ENCODE results near the gene ADAD2.

Gene ADAD2

GRCh38 chr16:84190731-84191388 lies at the start of gene ADAD2:
ADAD2 (plus strand) TSS chr16:84191157; CDS start chr16:84191231, 74 bp downstream.
- no peak for DNase-seq (ENCODE audit: low spot score)

GRCh38 chr16:84143081-84143480 lies 47.9 kb upstream of the ADAD2 start:
- no peak for DNase-seq (ENCODE audit: low spot score)

- DNase-seq (ENCODE audit: low spot score), result no peak
Observed at GRCh38 chr16:84143784-84144199, 47.2 kb upstream of the ADAD2 start.

DNA sequence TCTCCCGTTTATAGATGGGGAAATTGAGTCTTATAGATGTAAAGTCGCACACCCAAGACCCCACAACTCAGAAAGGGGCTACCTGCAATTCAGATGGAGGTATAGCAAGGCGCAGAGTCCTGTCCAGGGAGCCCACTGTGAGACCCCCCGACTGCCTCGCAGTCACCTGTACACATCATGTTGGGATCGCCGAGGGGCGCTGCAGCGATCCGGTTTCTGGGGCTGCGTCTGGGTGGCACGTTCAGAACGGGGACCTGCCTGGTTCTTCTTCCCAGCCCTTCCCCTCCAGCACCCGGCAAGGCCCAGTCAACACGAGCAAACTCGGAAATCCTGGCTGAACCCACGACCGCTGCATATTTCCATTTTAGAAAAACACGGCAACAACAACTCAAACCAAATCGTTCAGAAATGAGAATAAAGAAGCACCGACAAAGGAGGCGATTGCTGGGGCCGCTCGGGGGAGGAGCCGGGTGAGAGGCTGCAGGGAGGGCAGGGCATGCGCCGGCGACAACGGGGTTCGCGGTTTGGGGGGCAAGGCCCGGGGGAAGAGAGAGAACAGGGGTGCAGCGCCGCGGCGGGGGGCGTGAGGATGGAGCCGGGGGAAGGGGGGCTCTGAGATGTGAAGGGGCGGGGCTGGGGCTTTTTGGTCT lies 46.6 kb upstream of the ADAD2 start:
- peak; percentile 40 for DNase-seq (ENCODE audit: low spot score)

DNA sequence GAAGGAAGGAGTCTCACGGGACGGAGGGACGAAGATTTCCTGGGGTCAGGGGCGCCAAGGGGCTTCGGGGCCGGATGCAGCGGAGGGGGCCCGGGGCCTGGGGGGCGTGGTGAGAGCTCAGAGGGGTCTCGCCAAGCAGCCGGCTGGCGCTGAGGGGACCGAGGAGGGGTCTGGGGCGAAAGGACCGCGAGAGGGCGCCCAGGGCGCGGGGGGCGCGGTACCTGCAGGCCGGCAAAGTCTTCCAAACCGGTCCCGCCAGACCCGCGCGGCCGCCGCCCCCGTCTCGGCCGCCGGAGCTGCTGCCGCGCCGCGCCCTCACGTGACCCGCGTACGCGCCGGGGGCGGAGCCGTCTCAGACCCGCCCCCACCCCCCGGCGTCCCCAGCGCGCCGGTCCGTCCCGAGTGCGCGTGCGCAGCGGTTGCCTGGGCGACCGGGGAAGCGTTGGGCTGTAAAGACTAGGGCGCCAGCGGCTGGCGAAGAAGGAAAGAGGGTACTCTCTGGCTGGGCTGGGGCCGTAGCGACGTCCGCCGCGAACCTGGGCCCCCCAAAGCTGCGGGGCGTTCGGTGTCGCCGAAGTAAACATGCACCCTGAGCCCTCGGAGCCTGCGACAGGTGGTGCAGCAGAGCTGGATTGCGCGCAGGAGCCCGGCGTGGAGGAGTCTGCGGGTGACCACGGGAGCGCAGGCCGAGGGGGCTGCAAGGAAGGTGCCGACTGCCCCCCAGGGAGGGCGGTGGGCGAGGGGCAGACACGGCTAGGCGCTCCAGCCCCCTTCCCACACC lies 45.9 kb upstream of the ADAD2 start, which contains the start of the genes DNAAF1 and HSDL1:
Gene DNAAF1, plus strand, starts transcription at position 450 of the 781 bp plus-strand sequence. Its CDS starts 133 bp downstream, at position 583.
Gene HSDL1, minus strand, starts transcription at position 319 of the 781 bp plus-strand sequence. CDS start 13,856 bp downstream, outside the sequence.
- peak; percentile 98 for DNase-seq (ENCODE audit: low spot score)

- DNase-seq (ENCODE audit: low spot score), result no peak
Observed at GRCh38 chr16:84150926-84151325, 40.0 kb upstream of the ADAD2 start.

DNA sequence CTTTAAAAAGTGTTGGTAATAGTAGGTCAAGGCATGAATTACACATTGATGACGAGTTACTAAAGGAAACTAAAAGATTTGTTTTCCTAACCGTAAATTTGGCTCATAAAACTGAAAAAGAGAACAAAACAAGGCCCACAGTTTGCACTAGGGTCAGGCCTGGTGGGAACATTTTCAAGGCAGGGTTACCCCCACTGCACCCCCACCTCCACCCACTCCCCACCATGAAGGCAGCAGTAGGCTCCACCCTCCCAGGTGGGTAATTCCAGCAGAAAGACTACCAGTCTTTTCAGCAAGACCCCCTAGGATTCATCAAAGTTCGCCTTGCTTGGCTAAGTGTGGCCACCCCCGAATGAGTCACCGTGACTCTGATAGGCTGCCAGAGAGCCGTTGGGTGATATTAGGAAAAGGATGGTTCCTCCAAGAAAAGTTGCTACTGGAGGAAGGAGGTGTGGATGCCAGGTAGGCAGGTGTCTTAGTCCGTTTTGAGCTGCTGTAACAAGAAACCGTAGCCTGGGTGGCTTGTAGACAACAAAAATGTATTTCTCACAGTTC lies 37.2 kb upstream of the ADAD2 start:
- DNase-seq (ENCODE audit: low spot score), result no peak

DNA sequence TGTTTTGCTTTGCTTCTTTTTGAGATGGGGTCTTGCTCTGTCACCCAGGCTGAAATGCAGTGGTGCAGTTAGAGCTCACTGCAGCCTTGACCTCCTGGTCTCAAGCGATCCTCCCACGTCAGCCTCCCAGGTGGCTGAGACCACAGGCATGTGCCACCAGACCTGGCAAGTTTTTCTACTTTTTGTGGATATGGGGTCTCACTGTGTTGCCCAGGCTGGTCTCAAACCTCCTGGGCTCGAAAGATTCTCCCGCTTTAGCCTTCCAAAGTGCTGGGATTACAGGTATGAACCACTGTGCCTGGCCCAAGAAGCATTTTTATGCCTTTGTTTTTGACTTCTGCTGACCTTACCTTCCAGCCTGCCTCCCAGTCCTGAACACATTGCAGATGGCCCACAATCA lies 35.7 kb upstream of the ADAD2 start:
- no peak for DNase-seq (ENCODE audit: low spot score)

- DNase-seq (ENCODE audit: low spot score), result no peak
Observed at GRCh38 chr16:84155771-84156170, 35.2 kb upstream of the ADAD2 start.

DNA sequence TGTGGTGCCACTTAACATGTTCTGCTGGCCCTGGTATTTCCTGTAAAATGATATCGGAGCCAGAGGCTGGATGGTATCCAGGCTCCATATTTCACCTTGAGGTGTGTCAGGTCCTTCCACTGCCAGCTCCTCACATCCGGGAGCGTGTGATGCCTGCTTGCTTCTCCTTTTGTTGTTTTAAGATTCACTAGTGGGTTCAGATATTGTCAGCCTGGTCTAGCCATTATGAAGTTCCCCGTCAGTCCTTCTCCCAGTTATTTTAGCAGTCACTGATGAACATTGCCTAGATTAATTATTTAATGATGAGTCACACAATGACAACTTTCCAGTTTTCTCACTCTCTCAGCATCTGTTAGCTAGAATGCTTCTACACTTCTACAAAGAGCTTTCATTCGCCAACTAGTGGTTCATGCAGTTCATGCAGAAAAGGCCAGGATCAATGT lies 34.6 kb upstream of the ADAD2 start:
- DNase-seq (ENCODE audit: low spot score), result no peak

DNA sequence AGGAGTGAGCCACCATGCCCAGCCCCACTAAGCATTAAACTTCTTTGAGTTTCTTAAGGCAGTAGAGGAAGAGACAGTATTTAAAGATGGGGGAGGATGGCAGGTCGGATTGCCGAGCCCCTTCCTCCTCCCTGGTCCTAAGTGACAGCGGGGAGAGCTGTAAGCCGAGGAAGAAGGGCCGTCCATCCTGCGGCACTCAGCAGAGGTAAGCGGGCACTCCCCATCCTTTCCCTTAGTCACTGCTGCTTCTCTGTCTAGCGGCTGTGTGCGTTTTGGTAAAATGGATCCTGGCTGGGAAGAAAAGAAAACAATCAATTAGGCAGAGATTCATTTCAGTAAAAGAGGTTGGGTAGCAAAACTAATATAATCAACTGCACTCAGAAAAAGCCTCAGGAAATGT lies 31.9 kb upstream of the ADAD2 start:
- DNase-seq (ENCODE audit: low spot score), result no peak

- DNase-seq (ENCODE audit: low spot score), result no peak
Observed at GRCh38 chr16:84159800-84160199, 31.2 kb upstream of the ADAD2 start.

DNA sequence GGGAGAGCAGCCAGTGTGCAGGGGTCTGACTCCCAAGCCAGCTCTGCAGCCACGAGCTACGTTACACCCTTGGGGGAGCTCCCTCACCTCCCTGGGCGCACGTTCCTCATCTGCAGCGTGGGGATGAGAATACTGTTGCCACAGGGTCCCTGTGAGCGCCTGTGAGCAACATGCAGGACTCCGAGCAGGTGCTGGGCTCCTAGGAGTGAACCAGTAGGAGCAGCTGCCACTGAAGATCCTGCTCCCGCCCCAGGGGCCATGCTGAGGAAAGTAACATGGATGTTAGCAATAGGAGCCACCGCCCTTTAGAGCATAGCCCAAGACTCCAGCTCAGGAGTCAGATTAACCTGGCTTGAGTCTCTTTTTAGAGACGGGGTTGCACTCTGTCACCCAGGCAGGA lies 29.9 kb upstream of the ADAD2 start:
- no peak for DNase-seq (ENCODE audit: low spot score)

DNA sequence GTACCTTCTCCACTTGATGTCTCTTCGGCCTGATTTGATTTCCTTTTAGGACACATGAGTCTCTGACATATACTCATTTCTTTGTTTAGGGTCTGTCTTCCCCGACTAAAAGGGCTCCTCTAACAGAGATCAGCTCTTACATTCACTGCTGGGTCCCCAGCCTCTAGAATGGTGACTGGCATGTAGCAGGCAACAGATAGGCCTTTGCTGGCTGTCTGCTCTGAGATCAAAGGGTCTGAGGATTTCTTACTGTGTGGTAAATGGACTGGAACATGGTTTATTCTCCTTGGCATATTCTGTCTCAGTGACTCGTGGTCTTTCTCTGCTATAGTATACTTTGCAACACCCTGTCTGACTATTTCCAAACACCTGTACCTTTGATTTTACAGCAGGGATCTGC lies 29.2 kb upstream of the ADAD2 start:
- DNase-seq (ENCODE audit: low spot score), result no peak

GRCh38 chr16:84165746-84166145 lies 25.2 kb upstream of the ADAD2 start:
- DNase-seq (ENCODE audit: low spot score), result no peak

GRCh38 chr16:84166796-84167695 lies 23.9 kb upstream of the ADAD2 start:
- no peak for DNase-seq (ENCODE audit: low spot score)

- no peak for DNase-seq (ENCODE audit: low spot score)
Observed at GRCh38 chr16:84169765-84170310, 21.1 kb upstream of the ADAD2 start.

DNA sequence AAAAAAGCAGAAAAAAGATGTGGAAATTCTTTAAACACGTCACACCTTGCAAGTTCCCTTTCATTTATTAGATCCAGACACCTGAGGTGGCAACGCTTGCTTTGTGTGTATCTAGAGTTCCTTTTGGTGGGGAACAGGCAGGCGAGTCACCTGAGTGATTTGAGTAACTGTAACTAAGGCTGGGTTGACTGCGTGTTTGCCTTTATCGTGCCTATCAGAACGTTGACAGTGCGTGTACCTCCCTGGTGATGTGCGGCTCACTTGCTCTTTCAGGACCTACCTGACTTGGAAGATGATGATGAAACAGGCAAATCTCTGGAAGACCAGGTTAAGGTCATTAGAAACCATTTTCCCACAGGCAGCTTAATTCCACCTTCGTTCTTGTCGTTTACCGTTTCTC lies 16.6 kb upstream of the ADAD2 start:
- DNase-seq (ENCODE audit: low spot score), result no peak

DNA sequence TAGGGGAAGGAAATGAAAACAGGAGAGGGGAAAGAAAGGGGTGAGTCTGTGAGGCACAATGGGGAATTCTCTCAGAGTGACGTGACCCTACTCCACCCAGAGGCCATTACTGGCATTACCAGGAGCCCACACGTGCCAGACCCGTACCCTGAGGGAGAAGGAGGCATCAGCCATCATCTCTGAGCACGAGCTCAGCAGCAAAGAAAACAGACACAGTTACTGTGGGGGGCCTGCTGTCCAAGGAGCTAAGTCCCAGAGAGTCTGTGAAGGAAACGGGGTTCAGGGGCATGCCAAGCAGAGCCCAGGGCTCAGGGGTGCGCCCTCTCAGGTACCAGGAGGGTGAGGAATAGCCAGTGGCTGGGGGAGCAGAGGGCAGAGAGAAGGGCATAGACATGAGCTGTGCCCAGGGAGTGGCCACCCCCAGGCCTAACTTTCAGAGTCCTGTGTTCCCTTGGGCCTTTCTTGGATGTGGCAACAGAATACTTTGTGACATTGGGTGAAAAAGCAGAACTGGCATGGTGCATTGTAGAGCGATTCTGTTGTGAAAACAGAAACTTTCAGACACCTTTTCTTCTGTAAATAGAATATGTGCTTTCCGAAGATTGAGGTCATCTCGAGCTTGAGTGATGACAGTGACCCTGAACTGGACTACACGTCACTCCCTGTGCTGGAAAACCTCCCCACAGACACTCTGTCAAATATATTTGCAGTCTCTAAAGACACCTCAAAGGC lies 15.4 kb upstream of the ADAD2 start:
- no peak for DNase-seq (ENCODE audit: low spot score)

All from hepatic stellate cell (primary cell).